AG04449 (cell line): ENCODE results near the gene NISCH.

Experiments
- CTCF ChIA-PET: fragments of 350-600 bp; formaldehyde crosslinking; extraction: SDS; loops from one replicate; lab custom pipeline; 2021; ENCODE audit warnings: antibody characterized with exemption; lab: Yijun Ruan, JAX
- POLR2A ChIA-PET: fragments of 400-600, 350-600 bp; formaldehyde crosslinking; extraction: SDS; loops from one replicate; lab custom pipeline; 2020; ENCODE audit warnings: antibody characterized with exemption, inconsistent platforms; lab: Yijun Ruan, JAX
- DNase-seq: peaks from one replicate; pipeline ENCODE4 v3.0.0-alpha.2; 2010; ENCODE audit warnings: low read depth, low spot score
- H3K4me3 ChIP-seq: 2 replicates; pipeline ENCODE4 v1.5.1; 2011; ENCODE audit warnings: low read depth, mild to moderate bottlenecking, control low read depth, low read length
- CTCF ChIP-seq: IDR thresholded peaks from one replicate; pipeline ENCODE4 v1.5.1; 2011; ENCODE audit warnings: mild to moderate bottlenecking, moderate library complexity, low read length, control low read depth, inconsistent platforms; ENCODE audit not compliant: insufficient read depth; ENCODE audit errors: missing control alignments

NISCH gene

GRCh38 chr3:52437326-52438103 lies 17.9 kb upstream of the NISCH start:
- ChIA-PET POLR2A (no interaction called here), CTCF (interaction anchor here (26.2 to 28.6 kb wide), 2 partner anchors 10 to 12 kb away, joined by 1004 read pairs; partner anchors contain the start of genes NISCH, SEMA3G and TNNC1)
- DNase-seq: no peak
- no peak overlapping the region for H3K4me3 ChIP-seq
- TF ChIP-seq CTCF: no peak

DNA sequence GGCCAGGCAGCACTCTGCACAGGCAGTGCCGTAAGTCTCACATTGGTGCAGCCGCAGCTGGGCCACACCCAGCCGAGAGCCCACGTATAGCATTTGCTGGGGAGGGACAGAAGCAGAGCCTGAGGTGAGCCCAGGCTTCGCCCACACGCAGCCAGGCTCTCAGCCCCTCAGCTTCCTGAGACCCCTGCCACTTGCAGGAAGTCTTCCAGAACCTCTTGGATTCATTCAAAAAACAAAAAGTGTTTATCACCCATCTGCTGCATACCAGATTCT lies 17.4 kb upstream of the NISCH start:
- H3K4me3 ChIP-seq: no peak overlapping the region
- POLR2A ChIA-PET: no interaction called here
- CTCF ChIA-PET: interaction anchor here (26.2 to 28.6 kb wide), 2 partner anchors 10 to 12 kb away, joined by 1004 read pairs; partner anchors contain the start of genes NISCH, SEMA3G and TNNC1
- no peak for DNase-seq
- TF ChIP-seq CTCF: no peak

- no peak for TF ChIP-seq CTCF
- DNase-seq: no peak
- no peak overlapping the region for H3K4me3 ChIP-seq
- CTCF ChIA-PET: interaction anchor here (26.2 to 28.6 kb wide), 2 partner anchors 9 to 13 kb away, joined by 1004 read pairs; partner anchors contain the start of genes NISCH, SEMA3G and TNNC1
- POLR2A ChIA-PET: no interaction called here
These were observed 16.6 kb upstream of the NISCH start for GRCh38 chr3:52438579-52439425.

DNA sequence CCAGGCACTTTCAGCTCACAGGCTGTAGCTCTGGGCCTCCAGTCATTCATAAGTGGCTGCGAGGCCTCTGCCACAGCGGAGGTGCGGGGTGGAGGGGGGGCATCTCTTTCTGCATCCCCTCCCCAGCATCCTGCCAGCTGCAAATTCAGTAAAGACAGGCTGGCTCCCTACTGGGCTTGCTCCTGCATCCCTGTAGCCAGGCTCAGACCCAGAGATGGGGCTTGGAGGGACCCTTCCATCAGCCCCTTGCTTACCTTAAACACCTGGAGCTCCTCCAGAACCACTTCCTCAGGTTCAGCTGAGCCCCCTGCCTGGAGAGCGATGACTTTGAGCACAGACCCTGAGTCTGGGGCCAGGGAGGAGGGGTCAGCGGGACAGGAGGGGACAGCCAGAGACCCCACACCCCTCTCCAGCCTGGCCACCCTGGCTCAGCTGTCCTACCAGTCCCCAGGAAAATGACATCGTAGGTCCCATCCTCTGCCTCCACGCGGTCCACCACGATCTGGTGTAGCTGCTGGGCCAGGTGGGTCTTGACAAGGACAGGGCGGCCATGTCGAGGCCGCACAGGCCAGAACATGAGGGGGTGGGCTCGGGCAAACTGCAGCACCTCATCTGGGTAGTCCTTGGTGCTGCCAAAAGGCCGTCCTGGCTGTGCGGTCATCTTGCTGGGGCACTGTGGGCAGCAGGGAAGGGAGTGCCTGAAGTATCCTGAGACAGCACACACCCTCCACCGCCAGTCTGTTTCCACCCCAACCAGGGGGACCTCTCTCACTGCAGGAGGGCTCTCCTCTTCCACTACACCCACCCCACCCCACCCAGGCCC lies 15.8 kb upstream of the NISCH start:
- CTCF ChIA-PET: interaction anchor here (26.2 to 28.6 kb wide), 2 partner anchors 8 to 14 kb away, joined by 1004 read pairs; partner anchors contain the start of genes NISCH, SEMA3G and TNNC1
- TF ChIP-seq CTCF: no peak
- POLR2A ChIA-PET: no interaction called here
- DNase-seq: no peak
- no peak overlapping the region for H3K4me3 ChIP-seq

DNA sequence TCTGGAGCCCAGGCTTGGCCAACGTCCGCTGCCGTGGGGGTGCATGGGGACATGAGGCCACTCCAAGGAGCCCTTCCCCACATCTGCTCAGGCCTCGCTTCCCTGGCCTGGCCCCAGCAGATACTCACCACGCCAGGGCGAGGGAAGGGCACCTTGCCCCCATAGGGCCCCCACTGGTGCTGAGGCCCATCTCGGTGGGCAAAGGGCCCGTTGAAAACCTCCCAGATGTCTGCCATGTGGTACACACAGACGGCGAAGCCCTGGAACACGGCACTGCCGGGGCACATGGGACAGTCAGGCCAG lies 15.2 kb upstream of the NISCH start:
- no peak overlapping the region for H3K4me3 ChIP-seq
- TF ChIP-seq CTCF: no peak
- CTCF ChIA-PET: interaction anchor here (26.2 kb wide), 1 partner anchor 15 kb away, joined by 1004 read pairs; no protein-coding TSS in a partner anchor
- POLR2A ChIA-PET: no interaction called here
- DNase-seq: no peak

DNA sequence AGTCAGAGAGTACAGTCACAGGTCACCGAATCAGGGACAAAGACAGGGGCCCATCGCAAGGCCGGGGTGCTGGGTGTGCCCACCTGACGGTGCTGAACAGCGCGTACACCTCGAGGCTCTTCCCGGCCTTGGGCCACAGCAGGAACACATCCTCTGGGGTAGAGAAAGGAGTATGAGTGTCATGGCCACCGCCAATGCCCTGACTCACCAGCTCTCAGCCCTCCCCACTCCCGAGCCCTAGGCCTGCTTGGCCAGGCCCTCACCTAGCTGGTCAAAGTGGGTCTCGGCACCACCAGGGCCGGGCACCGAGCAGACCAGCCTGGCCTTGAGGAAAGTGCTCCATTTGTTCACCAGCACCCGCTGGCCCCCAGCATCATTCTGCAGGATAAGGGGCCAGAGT lies 14.7 kb upstream of the NISCH start:
- CTCF ChIA-PET: interaction anchor here (1.3 to 26.2 kb wide), 2 partner anchors 9 to 15 kb away, joined by 3 to 1004 read pairs; no protein-coding TSS in a partner anchor
- POLR2A ChIA-PET: no interaction called here
- TF ChIP-seq CTCF: no peak
- no peak overlapping the region for H3K4me3 ChIP-seq
- DNase-seq: no peak
